Esophagus (tissue), 2 donors: ENCODE results near the gene SELENOM. TPM values are rescaled to one million over a fixed set of nuclear protein-coding genes. Genes with fewer than 3 reads are reported as not detected.

Experiments
- H3K27ac ChIP-seq, 2 donors: one replicate each; pipeline ENCODE4 v1.5.1; 2013; ENCODE audit warnings: low read depth in 2 of 2, mild to moderate bottlenecking in 2 of 2, inconsistent platforms in 1 of 2, low read length in 1 of 2, moderate library complexity in 1 of 2
- H3K27me3 ChIP-seq, 2 donors: one replicate each; pipeline ENCODE4 v1.6.1; 2013; ENCODE audit warnings: low read length in 2 of 2, control low read depth in 1 of 2, mild to moderate bottlenecking in 1 of 2; ENCODE audit not compliant: insufficient read depth in 2 of 2, control insufficient read depth in 1 of 2
- H3K36me3 ChIP-seq, 2 donors: one replicate each; pipeline ENCODE4 v1.6.1; 2013; ENCODE audit warnings: low read length in 1 of 2; ENCODE audit not compliant: control insufficient read depth in 2 of 2, insufficient read depth in 2 of 2
- H3K4me1 ChIP-seq, 2 donors: one replicate each; pipeline ENCODE4 v1.6.1; 2013; ENCODE audit warnings: low read length in 1 of 2; ENCODE audit not compliant: control insufficient read depth in 2 of 2, insufficient read depth in 2 of 2
- H3K4me3 ChIP-seq, 2 donors: one replicate each; pipeline ENCODE4 v1.5.1; 2013; ENCODE audit warnings: low read length in 2 of 2, mild to moderate bottlenecking in 2 of 2, low read depth in 1 of 2, moderate library complexity in 1 of 2
- H3K9me3 ChIP-seq, 2 donors: one replicate each; pipeline ENCODE4 v1.6.1; 2013; ENCODE audit warnings: mild to moderate bottlenecking in 2 of 2, low read depth in 1 of 2, low read length in 1 of 2, moderate library complexity in 1 of 2; ENCODE audit not compliant: control insufficient read depth in 2 of 2, insufficient read depth in 1 of 2
- WGBS, 2 donors: extraction: QIAGEN DNeasy Blood & Tissue Kit; methylation state at CpG; one replicate each; pipeline ENCODE4 v1.1.7; 2013; 5-methylcytosine and 5-hydroxymethylcytosine counted together
- polyA plus RNA-seq, 2 donors: library from polyadenylated mRNA; stranded (reverse); fragments of 200-250 nt; gene quantifications; one replicate each; pipeline ENCODE4 v1.2.3, GENCODE V29; 2013
- donor health status: healthy with polysubstance abuse.
- donor health status: Bipolar disorder and iron deficiency.

The SELENOM gene
- polyA plus RNA-seq, 2 donors = 41.1 to 127 TPM

- no peaks in the 10 kb centered on the region for H3K36me3 ChIP-seq
- H3K4me1 ChIP-seq = peaks cover 0 to 10% of the 10 kb centered on the region in 2 donors
- no peaks in the 10 kb centered on the region for H3K27me3 ChIP-seq
- H3K27ac ChIP-seq = no peak overlapping the region
- WGBS, 2 donors = 87 to 89% methylated on average over 22 of the region's 22 CpGs
- H3K9me3 ChIP-seq = no peaks in the 10 kb centered on the region
- H3K4me3 ChIP-seq = no peak overlapping the region
These were observed 18.9 kb upstream of the SELENOM start for GRCh38 chr22:31126128-31126868.

DNA sequence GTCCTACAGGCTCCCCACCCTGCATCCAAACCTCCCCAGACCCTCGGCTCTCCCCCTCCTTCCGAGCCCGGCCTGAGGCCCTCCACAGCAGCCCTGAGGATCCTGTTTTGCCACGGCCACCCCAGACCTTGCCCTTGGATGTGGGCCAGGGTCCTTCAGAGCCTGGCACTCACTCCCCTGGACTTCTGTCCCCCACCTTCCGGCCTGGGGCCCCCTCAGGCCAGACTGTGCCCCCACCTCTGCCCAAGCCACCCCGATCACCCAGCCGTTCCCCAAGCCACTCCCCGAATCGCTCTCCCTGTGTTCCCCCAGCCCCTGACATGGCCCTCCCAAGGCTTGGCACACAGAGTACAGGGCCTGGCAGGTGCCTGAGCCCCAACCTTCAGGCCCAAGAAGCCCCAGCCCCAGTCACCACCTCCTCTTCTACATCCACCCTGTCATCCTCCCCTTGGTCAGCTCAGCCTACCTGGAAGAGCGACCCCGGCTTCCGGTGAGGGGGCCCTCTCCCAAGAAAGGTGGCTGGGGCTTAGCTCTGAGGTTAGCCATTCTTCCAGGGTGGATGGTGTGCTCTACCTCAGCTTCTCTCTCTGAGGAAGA, 18.3 kb upstream of the SELENOM start:
- Histone ChIP-seq H3K27me3 (no peaks in the 10 kb centered on the region), H3K27ac (no peak overlapping the region), H3K4me3 (no peak overlapping the region), H3K4me1 (peaks cover 0 to 10% of the 10 kb centered on the region in 2 donors), H3K36me3 (no peaks in the 10 kb centered on the region), H3K9me3 (no peaks in the 10 kb centered on the region)
- 82 to 85% methylated on average over 12 of the region's 12 CpGs for WGBS, 2 donors

DNA sequence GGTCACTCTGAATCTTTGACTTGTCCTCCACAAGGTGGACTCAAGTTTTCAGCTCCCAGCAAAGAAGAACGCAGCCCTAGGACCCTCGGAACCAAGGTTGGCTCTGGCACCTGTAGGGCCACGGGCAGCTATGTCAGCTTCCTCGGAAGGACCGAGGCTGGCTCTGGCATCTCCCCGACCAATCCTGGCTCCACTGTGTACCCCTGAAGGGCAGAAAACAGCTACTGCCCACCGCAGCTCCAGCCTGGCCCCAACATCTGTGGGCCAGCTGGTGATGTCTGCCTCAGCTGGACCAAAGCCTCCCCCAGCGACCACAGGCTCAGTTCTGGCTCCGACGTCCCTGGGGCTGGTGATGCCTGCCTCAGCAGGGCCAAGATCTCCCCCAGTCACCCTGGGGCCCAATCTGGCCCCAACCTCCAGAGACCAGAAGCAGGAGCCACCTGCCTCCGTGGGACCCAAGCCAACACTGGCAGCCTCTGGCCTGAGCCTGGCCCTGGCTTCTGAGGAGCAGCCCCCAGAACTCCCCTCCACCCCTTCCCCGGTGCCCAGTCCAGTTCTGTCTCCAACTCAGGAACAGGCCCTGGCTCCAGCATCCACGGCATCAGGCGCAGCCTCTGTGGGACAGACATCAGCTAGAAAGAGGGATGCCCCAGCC, 17.6 kb upstream of the SELENOM start:
- Histone ChIP-seq H3K27ac (no peak overlapping the region), H3K4me1 (peaks cover 0 to 10% of the 10 kb centered on the region in 2 donors)
- 81 to 83% methylated on average over 14 of the region's 14 CpGs for WGBS, 2 donors

GRCh38 chr22:31124290-31124689, 16.9 kb upstream of the SELENOM start:
- WGBS, 2 donors = 60 to 73% methylated on average over 3 of the region's 3 CpGs
- Histone ChIP-seq H3K27ac (no peak overlapping the region), H3K4me1 (peaks cover 0 to 10% of the 10 kb centered on the region in 2 donors), H3K9me3 (no peaks in the 10 kb centered on the region), H3K36me3 (no peaks in the 10 kb centered on the region), H3K4me3 (no peak overlapping the region), H3K27me3 (no peaks in the 10 kb centered on the region)

More for the DNA sequence above, 17.6 kb upstream of the SELENOM start:
- Histone ChIP-seq H3K4me3 (no peak overlapping the region), H3K36me3 (no peaks in the 10 kb centered on the region), H3K9me3 (no peaks in the 10 kb centered on the region), H3K27me3 (no peaks in the 10 kb centered on the region)

GRCh38 chr22:31123292-31123602, 15.9 kb upstream of the SELENOM start:
- Histone ChIP-seq H3K27me3 (no peaks in the 10 kb centered on the region), H3K9me3 (no peaks in the 10 kb centered on the region), H3K27ac (no peak overlapping the region), H3K36me3 (no peaks in the 10 kb centered on the region), H3K4me3 (peak overlapping the region; percentile 33 to 44), H3K4me1 (peaks cover 0 to 10% of the 10 kb centered on the region in 2 donors)
- WGBS, 2 donors = 64 to 73% methylated on average over 4 of the region's 4 CpGs

DNA sequence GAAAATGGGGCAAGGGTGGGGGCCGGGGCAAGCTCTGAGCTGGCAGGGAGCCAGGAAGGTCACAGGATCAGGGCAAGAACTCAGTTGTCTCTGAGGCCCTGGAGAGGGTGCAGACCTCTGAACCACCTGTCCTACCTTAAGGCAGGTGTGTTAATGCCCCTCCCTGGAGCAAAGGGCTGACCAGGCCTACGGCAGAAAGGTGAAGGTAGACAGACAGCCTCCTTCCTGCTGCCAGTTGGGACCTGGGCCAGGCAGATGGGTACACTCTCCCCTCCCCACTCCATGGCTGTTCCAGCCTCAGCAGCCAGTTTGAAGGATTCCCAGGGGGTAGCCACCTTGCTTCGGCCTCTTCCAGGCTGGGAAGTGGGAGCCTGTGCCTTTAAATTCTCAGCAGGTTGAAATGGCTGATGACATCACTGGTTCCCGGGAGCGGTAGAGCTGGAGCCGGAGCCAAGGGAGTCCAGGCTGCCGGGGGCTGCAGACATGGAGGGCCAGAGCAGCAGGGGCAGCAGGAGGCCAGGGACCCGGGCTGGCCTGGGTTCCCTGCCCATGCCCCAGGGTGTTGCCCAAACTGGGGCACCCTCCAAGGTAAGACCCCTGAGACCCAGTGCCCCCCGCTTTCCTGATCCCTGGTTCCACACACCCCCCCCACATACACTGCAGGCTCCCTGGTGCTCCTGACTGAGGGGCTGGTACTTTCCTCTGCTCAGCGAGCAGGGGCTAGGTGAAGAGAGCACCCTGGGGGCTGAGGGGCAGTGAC, 15.3 kb upstream of the SELENOM start, which contains the start of gene INPP5J:
INPP5J (plus strand) TSS at position 435 of the 760 bp plus-strand sequence; CDS start at position 484, 49 bp downstream.
- peak within 1 kb of the TSS; percentile 33 to 44 for H3K4me3 ChIP-seq
- peak within 1 kb of the TSS in 1 of 2 donors; percentile 65 for H3K27ac ChIP-seq
- H3K9me3 ChIP-seq = no peaks in the 10 kb centered on the region
- no peaks in the 10 kb centered on the region for H3K36me3 ChIP-seq
- 15 to 23% methylated on average over 10 of the region's 10 CpGs for WGBS, 2 donors
- no peaks in the 10 kb centered on the region for H3K27me3 ChIP-seq
- H3K4me1 ChIP-seq = peaks cover 0 to 10% of the 10 kb centered on the region in 2 donors

DNA sequence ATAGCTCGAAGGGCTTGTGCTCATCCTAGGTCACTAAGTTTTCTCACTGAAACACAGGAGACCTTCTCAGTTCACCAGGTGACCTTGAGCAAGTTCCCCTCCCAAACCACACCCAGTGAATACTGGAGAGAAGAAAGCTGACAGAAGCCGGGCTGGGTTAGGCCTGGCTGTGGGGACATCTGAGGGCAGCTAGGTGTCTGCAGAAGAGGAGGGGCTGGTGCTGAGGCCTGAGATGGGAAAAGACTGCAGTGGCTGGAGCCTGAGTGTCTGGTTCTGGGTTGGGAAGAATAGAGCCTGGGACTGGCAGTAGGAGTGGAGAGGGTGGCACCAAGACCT, 14.8 kb upstream of the SELENOM start:
- no peaks in the 10 kb centered on the region for H3K9me3 ChIP-seq
- H3K27me3 ChIP-seq = no peaks in the 10 kb centered on the region
- H3K4me1 ChIP-seq = peaks cover 0 to 10% of the 10 kb centered on the region in 2 donors
- H3K27ac ChIP-seq = peak overlapping the region in 1 of 2 donors; percentile 65
- 57 to 63% methylated on average over 2 of the region's 2 CpGs for WGBS, 2 donors
- H3K36me3 ChIP-seq = no peaks in the 10 kb centered on the region
- H3K4me3 ChIP-seq = no peak overlapping the region

- H3K4me3 ChIP-seq = no peak overlapping the region
- no peaks in the 10 kb centered on the region for H3K27me3 ChIP-seq
- 95 to 98% methylated on average over 4 of the region's 4 CpGs for WGBS, 2 donors
- no peaks in the 10 kb centered on the region for H3K9me3 ChIP-seq
- H3K27ac ChIP-seq = no peak overlapping the region
- no peaks in the 10 kb centered on the region for H3K36me3 ChIP-seq
- H3K4me1 ChIP-seq = peaks cover 0 to 10% of the 10 kb centered on the region in 2 donors
These were observed 14.0 kb upstream of the SELENOM start for GRCh38 chr22:31121403-31121802.

DNA sequence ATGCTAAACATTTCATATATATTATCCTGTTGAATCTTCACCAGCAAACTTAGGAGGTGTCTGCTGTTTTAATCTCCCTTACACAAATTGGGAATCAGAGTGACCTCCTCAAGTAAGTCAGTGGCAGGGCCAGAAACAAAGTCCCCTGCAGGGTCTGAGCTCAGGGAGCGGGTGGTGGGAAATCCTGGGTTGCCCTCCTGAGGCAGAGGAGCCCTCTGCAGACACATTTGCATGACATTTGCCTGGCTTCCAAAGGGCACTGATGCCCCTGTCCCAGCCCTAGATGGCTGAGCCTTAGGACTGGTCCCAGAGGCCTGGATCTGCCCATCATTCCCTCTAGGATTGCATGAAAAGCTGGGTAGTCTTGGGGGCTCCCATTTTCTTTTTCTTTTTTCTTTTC, 13.3 kb upstream of the SELENOM start:
- no peaks in the 10 kb centered on the region for H3K9me3 ChIP-seq
- 96 to 100% methylated on average over 1 of the region's 1 CpG for WGBS, 2 donors

More for the DNA sequence above, 13.3 kb upstream of the SELENOM start:
- Histone ChIP-seq H3K36me3 (no peaks in the 10 kb centered on the region), H3K4me1 (peaks cover 0 to 10% of the 10 kb centered on the region in 2 donors), H3K27ac (no peak overlapping the region), H3K27me3 (no peaks in the 10 kb centered on the region), H3K4me3 (no peak overlapping the region)
